Fibroblast of lung (primary cell): Measurements from ENCODE around the gene DPH5. TPM values are rescaled to one million over a fixed set of nuclear protein-coding genes. Genes with fewer than 3 reads are reported as not detected.
"Not testable (repeated sequence)": the region's sequence is repeated elsewhere in the genome, so short reads cannot be mapped to it uniquely, and the experiment has no call there.

Experiments
- DNase-seq, 2 donors: peaks; one replicate each; pipeline versions ENCODE4 v3.0.0 to v3.0.0-alpha.2; 2010; ENCODE audit warnings: low read depth in 2 of 2
- H2AFZ ChIP-seq: 2 replicates; pipeline ENCODE4 v1.5.1; 2012; ENCODE audit warnings: low read length, control low read depth, inconsistent platforms
- H3K27ac ChIP-seq: 2 replicates; pipeline ENCODE4 v1.5.1; 2011; ENCODE audit warnings: low read length, control low read depth; ENCODE audit not compliant: insufficient read depth
- H3K27me3 ChIP-seq: 2 replicates; pipeline ENCODE4 v1.5.1; 2011; ENCODE audit warnings: mild to moderate bottlenecking, low read length; ENCODE audit not compliant: control insufficient read depth, insufficient read depth
- H3K36me3 ChIP-seq: 2 replicates; pipeline ENCODE4 v1.5.1; 2011; ENCODE audit warnings: low read length; ENCODE audit not compliant: control insufficient read depth, insufficient read depth
- H3K4me1 ChIP-seq: 2 replicates; pipeline ENCODE4 v1.5.1; 2011; ENCODE audit warnings: low read length; ENCODE audit not compliant: control insufficient read depth, insufficient read depth; ENCODE audit errors: extremely low read depth
- H3K4me2 ChIP-seq: 2 replicates; pipeline ENCODE4 v1.5.1; 2011; ENCODE audit warnings: low read length, control low read depth; ENCODE audit not compliant: insufficient read depth; ENCODE audit errors: extremely low read depth
- H3K4me3 ChIP-seq, 4 experiments: fragments of 200-600 bp in 1 of 4; sonication (generic) in 1 of 4; replicated peaks in 1 of 4; 2 replicates each; pipeline ENCODE4 v1.5.1; 2011 to 2016; ENCODE audit warnings: low read length in 4 of 4, low read depth in 3 of 4, mild to moderate bottlenecking in 3 of 4, control low read depth in 2 of 4, inconsistent platforms in 1 of 4, mixed read lengths in 1 of 4; ENCODE audit not compliant: insufficient read depth in 1 of 4; ENCODE audit errors: control extremely low read depth in 1 of 4
- H3K79me2 ChIP-seq: 2 replicates; pipeline ENCODE4 v1.5.1; 2012; ENCODE audit warnings: mild to moderate bottlenecking, low read length, inconsistent platforms; ENCODE audit not compliant: control insufficient read depth, insufficient read depth
- H3K9ac ChIP-seq: 2 replicates; pipeline ENCODE4 v1.5.1; 2011; ENCODE audit warnings: mild to moderate bottlenecking, low read length, control low read depth; ENCODE audit not compliant: insufficient read depth
- H3K9me3 ChIP-seq: 2 replicates; pipeline ENCODE4 v1.5.1; 2012; ENCODE audit warnings: low read depth, low read length; ENCODE audit not compliant: control insufficient read depth, insufficient read depth
- H4K20me1 ChIP-seq: 2 replicates; pipeline ENCODE4 v1.5.1; 2011; ENCODE audit warnings: low read length; ENCODE audit not compliant: control insufficient read depth, insufficient read depth; ENCODE audit errors: extremely low read depth
- EZH2 ChIP-seq: IDR thresholded peaks from 2 replicates; pipeline ENCODE4 v1.5.1; 2012; ENCODE audit warnings: low read length, control low read depth, mild to moderate bottlenecking; ENCODE audit errors: missing control alignments
- polyA plus RNA-seq, 2 donors: library from polyadenylated mRNA; depleted of rRNA in 1 of 2; stranded (reverse) in 1 of 2; unstranded in 1 of 2; fragments of >200 nt; gene quantifications; 2 replicates each; pipeline ENCODE4 v1.2.1, GENCODE V29; 2011 to 2012; ENCODE audit warnings: missing spikeins in 1 of 2
- total RNA-seq: library from RNA; depleted of rRNA; stranded (reverse); fragments of >200 nt; gene quantifications from 2 replicates; pipeline ENCODE4 v1.2.1, GENCODE V29; 2014
- TF ChIP-seq, protein P1 (sequence below), 2 donors: IDR thresholded peaks in 1 of 2; conservative IDR thresholded peaks in 1 of 2; 1 replicate in 1 of 2; 2 replicates in 1 of 2; pipeline ENCODE4 v1.5.1; 2011 to 2012; ENCODE audit warnings: low read length in 2 of 2, control low read depth in 1 of 2, inconsistent platforms in 1 of 2, low read depth in 1 of 2, mild to moderate bottlenecking in 1 of 2

Gene DPH5
- total and polyA plus RNA-seq, 2 donors (not counting 1 experiment from before 2014, with no cell fraction given) = 39.8 to 40.8 TPM

DNA sequence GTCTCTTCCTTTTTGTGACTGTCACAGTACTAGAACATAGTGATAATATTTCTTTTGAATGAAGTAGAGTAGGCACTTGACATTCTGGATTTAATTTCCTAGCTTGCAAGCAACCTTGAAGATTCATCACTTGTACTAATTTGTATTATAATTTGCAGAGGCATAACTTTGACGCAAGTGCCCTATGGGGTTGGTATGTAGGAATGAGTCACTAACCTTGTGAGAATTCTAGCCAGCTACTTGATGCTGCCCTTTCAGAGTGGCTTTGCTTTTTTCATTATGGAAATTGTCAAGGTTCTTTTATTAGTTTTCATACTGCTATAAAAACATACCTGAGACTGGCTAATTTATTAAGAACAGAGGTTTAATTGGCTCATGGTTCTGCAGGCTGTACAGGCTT, 13.7 kb upstream of the DPH5 start:
- peak in 1 of 2 donors; percentile 59 for DNase-seq
- no peaks in the 10 kb centered on the region for H3K36me3 ChIP-seq
- no peaks in the 10 kb centered on the region for H4K20me1 ChIP-seq
- H3K4me3 ChIP-seq = no peak overlapping the region
- no peaks in the 10 kb centered on the region for H3K27me3 ChIP-seq
- H3K9ac ChIP-seq = no peak overlapping the region
- H3K9me3 ChIP-seq = no peaks in the 10 kb centered on the region
- peaks cover 1% of the 10 kb centered on the region for H3K79me2 ChIP-seq
- H2AFZ ChIP-seq = no peak overlapping the region
- H3K4me2 ChIP-seq = no peak overlapping the region
- TF ChIP-seq, protein P1, sequence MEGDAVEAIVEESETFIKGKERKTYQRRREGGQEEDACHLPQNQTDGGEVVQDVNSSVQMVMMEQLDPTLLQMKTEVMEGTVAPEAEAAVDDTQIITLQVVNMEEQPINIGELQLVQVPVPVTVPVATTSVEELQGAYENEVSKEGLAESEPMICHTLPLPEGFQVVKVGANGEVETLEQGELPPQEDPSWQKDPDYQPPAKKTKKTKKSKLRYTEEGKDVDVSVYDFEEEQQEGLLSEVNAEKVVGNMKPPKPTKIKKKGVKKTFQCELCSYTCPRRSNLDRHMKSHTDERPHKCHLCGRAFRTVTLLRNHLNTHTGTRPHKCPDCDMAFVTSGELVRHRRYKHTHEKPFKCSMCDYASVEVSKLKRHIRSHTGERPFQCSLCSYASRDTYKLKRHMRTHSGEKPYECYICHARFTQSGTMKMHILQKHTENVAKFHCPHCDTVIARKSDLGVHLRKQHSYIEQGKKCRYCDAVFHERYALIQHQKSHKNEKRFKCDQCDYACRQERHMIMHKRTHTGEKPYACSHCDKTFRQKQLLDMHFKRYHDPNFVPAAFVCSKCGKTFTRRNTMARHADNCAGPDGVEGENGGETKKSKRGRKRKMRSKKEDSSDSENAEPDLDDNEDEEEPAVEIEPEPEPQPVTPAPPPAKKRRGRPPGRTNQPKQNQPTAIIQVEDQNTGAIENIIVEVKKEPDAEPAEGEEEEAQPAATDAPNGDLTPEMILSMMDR (conservative IDR thresholded peaks at IDR 0.05 in 1 of 2, IDR thresholded peaks at IDR 0.05 in 1 of 2; ENCODE audit: low read depth in 1 of 2, low read length in 2 of 2) = no peak
- TF ChIP-seq EZH2 = no peak
- H3K27ac ChIP-seq = no peak overlapping the region
- H3K4me1 ChIP-seq = no peaks in the 10 kb centered on the region

DNA sequence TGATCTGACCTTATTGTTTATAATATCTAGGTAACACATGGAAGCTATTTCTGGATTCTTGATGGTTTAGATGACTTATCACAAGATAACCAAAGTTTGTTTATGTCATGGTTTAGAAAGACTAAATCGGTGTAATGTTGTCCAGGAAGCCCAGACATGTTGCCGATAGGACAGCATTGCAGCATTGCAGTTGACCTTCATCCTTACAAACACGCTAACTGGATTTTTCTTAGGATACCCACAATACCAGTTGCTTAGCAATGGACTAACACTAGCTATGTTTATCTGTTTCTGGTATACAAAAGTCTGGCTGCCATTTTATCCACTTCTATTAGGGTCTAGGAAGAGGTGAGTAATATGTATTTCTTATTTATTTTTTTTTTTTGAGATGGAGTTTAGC, 11.7 kb upstream of the DPH5 start:
- DNase-seq = no peak
- Histone ChIP-seq H4K20me1 (no peaks in the 10 kb centered on the region), H3K27me3 (no peaks in the 10 kb centered on the region), H3K4me2 (no peak overlapping the region), H3K4me3 (no peak overlapping the region), H3K79me2 (peaks cover 1% of the 10 kb centered on the region), H3K9ac (no peak overlapping the region), H3K36me3 (no peaks in the 10 kb centered on the region), H3K4me1 (no peaks in the 10 kb centered on the region), H2AFZ (no peak overlapping the region), H3K9me3 (no peaks in the 10 kb centered on the region), H3K27ac (no peak overlapping the region)
- TF ChIP-seq, protein P1 (conservative IDR thresholded peaks at IDR 0.05 in 1 of 2, IDR thresholded peaks at IDR 0.05 in 1 of 2; ENCODE audit: low read depth in 1 of 2, low read length in 2 of 2) = no peak

GRCh38 chr1:101033017-101033416, 7.4 kb upstream of the DPH5 start:
- Histone ChIP-seq H3K36me3 (no peaks in the 10 kb centered on the region), H3K4me3 (no peak overlapping the region), H3K9me3 (no peaks in the 10 kb centered on the region), H3K79me2 (peaks cover 1% of the 10 kb centered on the region), H4K20me1 (no peaks in the 10 kb centered on the region), H3K4me1 (no peaks in the 10 kb centered on the region), H3K4me2 (no peak overlapping the region), H3K9ac (no peak overlapping the region), H3K27ac (no peak overlapping the region), H3K27me3 (no peaks in the 10 kb centered on the region), H2AFZ (no peak overlapping the region)
- DNase-seq = no peak
- no peak for TF ChIP-seq EZH2
- TF ChIP-seq, protein P1 (conservative IDR thresholded peaks at IDR 0.05 in 1 of 2, IDR thresholded peaks at IDR 0.05 in 1 of 2; ENCODE audit: low read depth in 1 of 2, low read length in 2 of 2) = no peak

DNA sequence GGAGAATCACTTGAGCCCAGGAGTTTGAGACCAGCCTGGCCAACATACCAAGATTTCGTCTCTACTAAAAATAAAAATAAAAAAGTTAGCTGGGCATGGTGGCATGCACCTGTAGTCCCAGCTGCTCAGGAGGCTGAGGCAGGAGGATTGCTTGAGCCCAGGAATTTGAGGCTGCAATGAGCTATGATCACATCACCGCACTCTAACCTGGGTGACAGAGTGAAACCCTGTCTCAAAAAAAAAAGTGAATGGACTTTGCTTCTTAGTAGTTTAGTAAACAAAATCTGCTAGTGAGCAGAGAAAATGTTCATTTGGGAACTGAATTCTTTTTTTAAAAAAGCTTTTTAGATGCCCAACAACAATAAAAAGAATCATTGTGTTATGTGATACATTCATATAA, 6.5 kb upstream of the DPH5 start:
- not testable (repeated sequence) for H3K27me3 ChIP-seq, H3K9me3 ChIP-seq, H3K9ac ChIP-seq, H3K4me1 ChIP-seq, H3K27ac ChIP-seq, H4K20me1 ChIP-seq, H3K4me3 ChIP-seq, DNase-seq, H3K79me2 ChIP-seq, H3K4me2 ChIP-seq, H2AFZ ChIP-seq, H3K36me3 ChIP-seq
